Thyroid gland (tissue), 4 donors: ENCODE results near the gene FHIT. TPM values are rescaled to one million over a fixed set of nuclear protein-coding genes. Genes with fewer than 3 reads are reported as not detected.

Source experiments
- DNase-seq, 2 donors: peaks; one replicate each; pipeline ENCODE4 v3.0.0-alpha.2; 2019
- H3K27ac ChIP-seq, 3 donors: fragments of 200-600 bp; sonication (generic); 1 replicate in 2 of 3; 2 replicates in 1 of 3; pipeline ENCODE4 v1.5.1; 2016 to 2019; ENCODE audit warnings: mild to moderate bottlenecking in 1 of 3, moderate library complexity in 1 of 3
- H3K27me3 ChIP-seq: fragments of 200-600 bp; sonication (generic); one replicate; pipeline ENCODE4 v1.5.1; 2019
- H3K36me3 ChIP-seq, 2 donors: fragments of 200-600 bp; sonication (generic); one replicate each; pipeline ENCODE4 v1.5.1; 2016 to 2019
- H3K4me1 ChIP-seq, 2 donors: fragments of 200-600 bp; sonication (generic); one replicate each; pipeline ENCODE4 v1.5.1; 2017 to 2019
- H3K4me3 ChIP-seq, 3 donors: fragments of 200-600 bp; sonication (generic); replicated peaks in 1 of 3; 1 replicate in 2 of 3; 2 replicates in 1 of 3; pipeline ENCODE4 v1.5.1; 2016; ENCODE audit warnings: mild to moderate bottlenecking in 1 of 3
- H3K9me3 ChIP-seq: fragments of 200-600 bp; sonication (generic); one replicate; pipeline ENCODE4 v1.5.1; 2017
- CTCF ChIP-seq, 6 experiments: fragments of 200-600 bp in 3 of 6; fragments of 450-650 bp in 3 of 6; sonication (generic) in 3 of 6; IDR thresholded peaks; one replicate each; pipeline ENCODE4 v1.5.1; 2016 to 2019; ENCODE audit warnings: antibody characterized with exemption in 6 of 6, mild to moderate bottlenecking in 2 of 6, inconsistent platforms in 1 of 6, moderate library complexity in 1 of 6
- POLR2A ChIP-seq, 2 donors: fragments of 450-650 bp; IDR thresholded peaks; one replicate each; pipeline ENCODE4 v1.6.1; 2017; ENCODE audit warnings: antibody characterized with exemption in 2 of 2, mild to moderate bottlenecking in 2 of 2, moderate library complexity in 1 of 2
- WGBS, 2 donors: methylation state at CpG; one replicate each; pipeline ENCODE4 v1.1.5; 2017; 5-methylcytosine and 5-hydroxymethylcytosine counted together
- intact Hi-C: fragments of 100-400 bp; cut with DNase I; formaldehyde crosslinking; loops from one replicate; pipeline ENCODE4 v1.15.1; 2023
- total RNA-seq, 4 donors: library from RNA; depleted of rRNA; stranded (reverse); fragments of >200 nt; gene quantifications; one replicate each; pipeline ENCODE4 v1.2.3, GENCODE V29; 2016

FHIT gene
- total RNA-seq, 4 donors from 2014 or later = 12.2 to 18.9 (median 16.2) TPM

GRCh38 chr3:59829527-59829926 is 1421.7 kb downstream of the FHIT start:
- Histone ChIP-seq H3K9me3 (no peaks in the 10 kb centered on the region), H3K4me1 (no peaks in the 10 kb centered on the region), H3K27me3 (no peaks in the 10 kb centered on the region), H3K4me3 (no peak overlapping the region), H3K36me3 (no peaks in the 10 kb centered on the region), H3K27ac (no peak overlapping the region)
- no peak for DNase-seq
- 65 to 86% methylated on average over 1 of the region's 1 CpG for WGBS, 2 donors
- intact Hi-C loops = no loop called here
- TF ChIP-seq CTCF (IDR thresholded peaks at IDR 0.05) = no peak
- TF ChIP-seq POLR2A (IDR thresholded peaks at IDR 0.05) = no peak

GRCh38 chr3:59824876-59825275 is 1426.4 kb downstream of the FHIT start:
- 0% methylated on average over 1 of the region's 1 CpG for WGBS, 2 donors

GRCh38 chr3:59821274-59821673 is 1430.0 kb downstream of the FHIT start:
- no peak overlapping the region for H3K27ac ChIP-seq
- no peaks in the 10 kb centered on the region for H3K4me1 ChIP-seq
- no peaks in the 10 kb centered on the region for H3K36me3 ChIP-seq
- no peak for TF ChIP-seq POLR2A (IDR thresholded peaks at IDR 0.05)
- no peak for TF ChIP-seq CTCF (IDR thresholded peaks at IDR 0.05)
- no peaks in the 10 kb centered on the region for H3K9me3 ChIP-seq
- no peak overlapping the region for H3K4me3 ChIP-seq
- no peak for DNase-seq
- H3K27me3 ChIP-seq = no peaks in the 10 kb centered on the region
- intact Hi-C loops = no loop called here
- WGBS, 2 donors = 59 to 72% methylated on average over 1 of the region's 1 CpG

More at GRCh38 chr3:59824876-59825275, 1426.4 kb downstream of the FHIT start:
- intact Hi-C loops = no loop called here
- Histone ChIP-seq H3K4me1 (no peaks in the 10 kb centered on the region), H3K4me3 (no peak overlapping the region), H3K36me3 (no peaks in the 10 kb centered on the region), H3K27ac (no peak overlapping the region), H3K27me3 (no peaks in the 10 kb centered on the region), H3K9me3 (no peaks in the 10 kb centered on the region)
- no peak for TF ChIP-seq CTCF (IDR thresholded peaks at IDR 0.05)
- no peak for TF ChIP-seq POLR2A (IDR thresholded peaks at IDR 0.05)
- no peak for DNase-seq

GRCh38 chr3:59820352-59820934 is 1430.8 kb downstream of the FHIT start:
- DNase-seq = no peak
- Histone ChIP-seq H3K27me3 (no peaks in the 10 kb centered on the region), H3K27ac (no peak overlapping the region), H3K36me3 (no peaks in the 10 kb centered on the region), H3K9me3 (no peaks in the 10 kb centered on the region), H3K4me1 (no peaks in the 10 kb centered on the region), H3K4me3 (no peak overlapping the region)
- intact Hi-C loops = no loop called here
- WGBS, 2 donors = 88% methylated on average over 3 of the region's 3 CpGs
- no peak for TF ChIP-seq CTCF (IDR thresholded peaks at IDR 0.05)

- DNase-seq = no peak
- intact Hi-C loops = no loop called here
- TF ChIP-seq CTCF (IDR thresholded peaks at IDR 0.05) = no peak
- no peak for TF ChIP-seq POLR2A (IDR thresholded peaks at IDR 0.05)
- H3K27ac ChIP-seq = no peak overlapping the region
- H3K4me1 ChIP-seq = no peaks in the 10 kb centered on the region
- H3K4me3 ChIP-seq = no peak overlapping the region
- no peaks in the 10 kb centered on the region for H3K36me3 ChIP-seq
- no peaks in the 10 kb centered on the region for H3K9me3 ChIP-seq
- WGBS, 2 donors = 79 to 85% methylated on average over 4 of the region's 4 CpGs
- no peaks in the 10 kb centered on the region for H3K27me3 ChIP-seq
Measured at GRCh38 chr3:59818919-59819300, 1432.3 kb downstream of the FHIT start.
